ENCODE measurements around the gene TRPM4. TPM values are rescaled to one million over a fixed set of nuclear protein-coding genes. Genes with fewer than 3 reads are reported as not detected.

TRPM4 gene
- total and polyA plus RNA-seq, 2 of the 8 experiments (the other 6 are each of a cell fraction or from before 2014, with no cell fraction given) = 11.3 to 13.3 TPM

GRCh38 chr19:49200238-49200862, 42.8 kb downstream of the TRPM4 start:
- TF ChIP-seq EGR1 (IDR thresholded peaks at IDR 0.05; ENCODE audit: borderline replicate concordance, low read depth, low read length) = no peak
- no peak overlapping the region for H3K56ac ChIP-seq (replicated peaks; ENCODE audit: insufficient read length, low read depth, low read length)
- no peak overlapping the region for H2AFZ ChIP-seq (ENCODE audit: low read length)
- H3K36me3 ChIP-seq (ENCODE audit: control insufficient read depth in 2 of 4, insufficient read depth in 4 of 4, low read length in 3 of 4) = peaks cover 0 to 4% (median 0%) of the 10 kb centered on the region in 4 experiments; a peak in 2 of 8 replicates
- H3K4me2 ChIP-seq (ENCODE audit: insufficient read depth in 1 of 2, low read depth in 2 of 2, low read length in 2 of 2) = no peak overlapping the region
- H3K23me2 ChIP-seq (ENCODE audit: low read depth, low read length) = no peaks in the 10 kb centered on the region
- H2AK5ac ChIP-seq (ENCODE audit: low read depth, low read length) = no peak overlapping the region
- H3K4me1 ChIP-seq (replicated peaks in 1 of 4; ENCODE audit: control insufficient read depth in 3 of 4, insufficient read depth in 4 of 4, low read length in 3 of 4) = no peaks in the 10 kb centered on the region
- POLR2A ChIA-PET (ENCODE audit: partially characterized antibody) = interaction anchor here (0.7 to 1.8 kb wide), 4 partner anchors 13 to 73 kb away, joined by 3 to 10 read pairs (median 5); no protein-coding TSS in a partner anchor
- H3K4ac ChIP-seq (replicated peaks; ENCODE audit: insufficient read length, low read depth, low read length) = no peak overlapping the region
- H4K91ac ChIP-seq (replicated peaks; ENCODE audit: insufficient read length, low read length) = no peak overlapping the region
- H3K27me3 ChIP-seq (replicated peaks in 1 of 4; ENCODE audit: control insufficient read depth in 3 of 4, extremely low read depth in 1 of 4, insufficient read depth in 3 of 4, low read length in 3 of 4) = no peaks in the 10 kb centered on the region
- no peak overlapping the region for H2BK12ac ChIP-seq (ENCODE audit: low read depth, low read length)
- H4K8ac ChIP-seq (ENCODE audit: extremely low read depth, insufficient read depth, low read length) = no peak overlapping the region
- no peaks in the 10 kb centered on the region for H3K79me1 ChIP-seq (ENCODE audit: low read depth, low read length)
- H2BK5ac ChIP-seq (ENCODE audit: low read depth, low read length) = no peak overlapping the region
- no peaks in the 10 kb centered on the region for H3K79me2 ChIP-seq (ENCODE audit: control insufficient read depth in 1 of 2, insufficient read depth in 2 of 2, low read length in 2 of 2)
- 92% methylated on average over 17 of the region's 29 CpGs; no CpG with 5 or more reads in 1 of the 2 experiments for WGBS, 2 experiments (ENCODE audit: extremely low coverage in 1 of 2, insufficient coverage in 1 of 2, insufficient read length in 1 of 2, insufficient replicate concordance in 2 of 2, low coverage in 1 of 2, low lambda C conversion rate in 2 of 2, missing lambda C conversion rate in 1 of 2)
- CTCF ChIA-PET (ENCODE audit: partially characterized antibody) = interaction anchor here (0.7 to 4.8 kb wide), 10 partner anchors 8 to 101 kb away, joined by 4 to 66 read pairs (median 12); partner anchors contain the start of gene LIN7B
- no peak overlapping the region for H3K27ac ChIP-seq (ENCODE audit: low read depth, low read length)
- H2BK15ac ChIP-seq (ENCODE audit: low read length) = peak overlapping the region; percentile 46; the same call in 1 of the 2 replicates
- peaks cover 0 to 2% of the 10 kb centered on the region in 2 experiments for H4K20me1 ChIP-seq (replicated peaks in 1 of 2; ENCODE audit: control insufficient read depth in 1 of 2, insufficient read depth in 2 of 2, low read length in 2 of 2)
- H3K4me3 ChIP-seq (ENCODE audit: extremely low read depth in 1 of 4, insufficient read depth in 2 of 4, low read depth in 3 of 4, low read length in 4 of 4) = no peak overlapping the region
- DNase-seq (ENCODE audit: low read depth in 1 of 2, low spot score in 2 of 2) (no peak), FAIRE-seq (no peak)
- no peak overlapping the region for H3K18ac ChIP-seq (ENCODE audit: extremely low read depth, low read length)
- no peak overlapping the region for H2BK20ac ChIP-seq (ENCODE audit: low read length)
- H3K14ac ChIP-seq (ENCODE audit: insufficient read length) = no peak overlapping the region
- H2BK120ac ChIP-seq (replicated peaks; ENCODE audit: low read depth, low read length) = no peak overlapping the region
- H3K23ac ChIP-seq (ENCODE audit: insufficient read length) = no peak overlapping the region
- peaks cover 0 to 3% of the 10 kb centered on the region in 2 experiments; a peak in 1 of 4 replicates for H3K9me3 ChIP-seq (ENCODE audit: insufficient read depth in 2 of 2, low read depth in 1 of 2, low read length in 1 of 2)
- H4K5ac ChIP-seq (ENCODE audit: insufficient read length, low read depth, low read length) = no peak overlapping the region
- H3K9ac ChIP-seq (replicated peaks in 1 of 4; ENCODE audit: extremely low read depth in 1 of 4, low read depth in 3 of 4, low read length in 3 of 4) = no peak overlapping the region
